NCI-H187 treated with DMSO at 0.1 percent for 48 hours (cell line): ENCODE results near the gene MMD.

Experiments used
- DNase-seq: peaks from one replicate; lab custom pipeline; 2025; lab: John Stamatoyannopoulos, UW

Gene MMD

GRCh38 chr17:55348749-55349354 is 72.8 kb downstream of the MMD start:
- no peak for DNase-seq

- no peak for DNase-seq
These were observed 74.3 kb downstream of the MMD start for GRCh38 chr17:55347341-55347740.

- DNase-seq: no peak
These were observed 75.0 kb downstream of the MMD start for GRCh38 chr17:55346658-55347057.

- no peak for DNase-seq
These were observed 76.5 kb downstream of the MMD start for GRCh38 chr17:55345132-55345531.

- DNase-seq: no peak
These were observed 77.1 kb downstream of the MMD start for GRCh38 chr17:55344514-55344997.

- DNase-seq: no peak
These were observed 77.6 kb downstream of the MMD start for GRCh38 chr17:55343900-55344513.

GRCh38 chr17:55342800-55343585 is 78.6 kb downstream of the MMD start:
- no peak for DNase-seq
